NCI-H82 (cell line): Measurements from ENCODE around the gene FAM110C.
"Not testable (repeated sequence)": the region's sequence is repeated elsewhere in the genome, so short reads cannot be mapped to it uniquely, and the experiment has no call there.

Experiments
- DNase-seq: peaks from one replicate; lab custom pipeline; 2025; lab: John Stamatoyannopoulos, UW

Gene FAM110C

DNA sequence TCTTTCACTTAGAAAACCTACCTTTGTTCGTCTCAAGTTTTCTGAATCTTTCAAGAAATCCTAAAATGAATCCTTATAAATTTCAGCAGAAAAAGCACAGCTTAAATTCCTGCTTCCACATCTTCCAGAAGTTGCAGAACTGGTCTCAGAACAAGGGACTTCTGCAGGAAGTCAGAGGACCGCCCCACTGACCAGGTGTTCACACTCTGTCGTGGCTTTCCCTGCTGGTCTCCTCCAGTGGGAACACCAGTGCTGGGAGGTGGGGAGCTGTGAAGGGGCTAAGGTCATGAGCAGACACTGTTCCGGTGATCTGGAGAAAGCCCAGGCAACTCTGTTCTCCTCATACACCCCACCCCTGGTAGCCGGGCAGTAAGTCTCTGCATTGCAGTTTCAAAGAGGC, 3.5 kb downstream of the FAM110C start:
- no peak for DNase-seq

GRCh38 chr2:40465-40864, 5.8 kb downstream of the FAM110C start:
- DNase-seq, result no peak

- no peak for DNase-seq
Measured at GRCh38 chr2:38155-38554, 8.2 kb downstream of the FAM110C start.

GRCh38 chr2:36318-36717, 10.0 kb downstream of the FAM110C start:
- no peak for DNase-seq

- DNase-seq, result no peak
Measured at GRCh38 chr2:35852-36251, 10.5 kb downstream of the FAM110C start.

DNA sequence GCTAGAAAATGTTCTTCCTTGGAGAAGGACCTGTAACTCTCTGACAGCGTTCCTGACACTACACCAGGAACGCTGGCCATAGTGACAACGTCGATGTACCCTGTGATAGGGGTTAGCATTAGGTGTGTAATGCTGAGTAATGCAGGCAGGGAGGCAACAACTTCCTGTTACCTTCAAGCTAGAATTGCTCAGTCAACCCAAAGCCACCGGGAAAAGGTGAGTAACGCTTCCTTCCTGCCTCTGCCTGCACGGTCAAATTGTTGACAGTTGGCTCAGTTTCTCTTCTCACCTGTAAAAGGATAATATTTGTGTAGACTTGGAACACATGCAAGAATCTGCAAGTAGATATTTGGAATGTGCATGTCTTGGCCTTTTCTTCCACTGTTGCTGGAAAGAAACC, 12.7 kb downstream of the FAM110C start:
- DNase-seq, result no peak

DNA sequence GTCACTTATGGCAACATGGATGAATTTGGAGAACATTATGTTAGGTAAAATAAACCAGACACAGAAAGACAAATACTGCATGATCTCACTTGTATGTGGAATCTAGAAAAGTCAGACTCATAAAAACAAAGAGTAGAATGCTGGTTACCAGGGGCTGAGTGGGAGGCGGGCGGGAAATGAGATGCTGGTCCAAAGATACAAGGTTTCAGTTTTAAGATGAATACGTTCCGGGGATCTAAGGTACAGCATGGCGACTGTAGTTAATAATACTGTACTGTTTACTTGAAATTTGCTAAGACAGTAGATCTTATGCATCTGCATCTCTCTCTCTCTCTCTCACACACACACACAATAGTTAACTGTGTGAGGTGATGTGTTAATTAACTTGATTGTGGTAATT, 14.2 kb downstream of the FAM110C start:
- DNase-seq, result no peak

GRCh38 chr2:29253-29652, 17.1 kb downstream of the FAM110C start:
- no peak for DNase-seq

- no peak for DNase-seq
Measured at GRCh38 chr2:28406-28975, 17.8 kb downstream of the FAM110C start.

DNA sequence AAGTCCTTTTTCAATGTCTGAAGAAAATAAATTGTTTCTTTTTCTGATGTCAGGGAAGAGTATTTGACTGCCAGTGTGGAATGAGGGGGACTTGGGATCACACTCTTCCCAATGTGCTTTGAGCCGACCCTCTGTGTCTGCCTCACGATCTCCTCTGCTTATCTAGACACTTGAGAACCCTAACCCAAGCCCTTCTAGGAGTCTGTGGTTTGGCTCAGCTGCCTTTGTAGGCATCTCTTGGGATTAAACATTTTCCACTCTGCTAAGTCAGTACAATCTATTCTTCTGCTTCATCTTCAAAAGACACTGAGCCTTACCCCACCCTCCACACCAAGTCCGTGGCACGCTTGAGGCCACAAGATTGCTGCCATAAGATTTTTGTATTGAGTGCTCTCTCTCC, 19.4 kb downstream of the FAM110C start:
- no peak for DNase-seq

GRCh38 chr2:25543-25942, 20.8 kb downstream of the FAM110C start:
- no peak for DNase-seq

DNA sequence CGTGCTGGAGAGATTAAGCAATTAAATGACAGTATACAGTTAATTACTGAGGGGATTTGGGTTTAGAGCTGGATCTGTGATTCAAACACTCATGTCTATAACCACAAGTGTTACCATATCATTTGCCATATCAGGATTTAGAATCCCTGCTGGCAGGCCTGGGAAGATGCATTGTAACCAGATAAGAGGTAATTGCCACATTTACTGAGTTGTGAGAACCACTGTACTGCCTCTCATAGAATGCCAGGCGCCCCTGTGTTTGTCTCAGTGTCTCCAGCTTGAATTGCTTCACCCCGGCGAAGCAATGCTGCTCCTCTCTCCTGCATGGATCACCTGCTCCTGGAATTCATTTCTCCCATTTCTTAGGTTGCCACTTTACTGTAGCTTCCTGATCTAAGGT, 21.7 kb downstream of the FAM110C start:
- DNase-seq, result not testable (repeated sequence)

DNA sequence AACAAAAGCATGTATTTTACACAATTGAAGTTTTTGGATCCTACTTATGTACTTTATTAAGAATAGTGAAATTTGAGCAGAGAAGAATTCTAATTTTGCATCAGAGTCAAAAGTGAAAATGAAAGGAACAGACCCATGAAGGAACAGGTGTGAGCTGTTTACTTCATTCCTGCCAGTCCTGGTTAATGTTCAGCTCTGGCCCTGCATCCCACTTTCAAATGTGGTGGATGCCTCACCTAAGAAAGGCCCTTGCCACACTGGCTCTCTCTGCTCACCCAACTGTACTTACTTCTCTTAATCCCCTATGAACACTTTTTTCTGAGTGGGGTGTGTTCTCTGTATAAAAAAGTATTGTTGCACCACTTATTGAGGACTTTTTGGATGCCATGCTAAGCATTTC, 22.2 kb downstream of the FAM110C start:
- no peak for DNase-seq

GRCh38 chr2:23283-23682, 23.0 kb downstream of the FAM110C start:
- DNase-seq, result no peak

- not testable (repeated sequence) for DNase-seq
Measured at GRCh38 chr2:22244-22643, 24.1 kb downstream of the FAM110C start.

DNA sequence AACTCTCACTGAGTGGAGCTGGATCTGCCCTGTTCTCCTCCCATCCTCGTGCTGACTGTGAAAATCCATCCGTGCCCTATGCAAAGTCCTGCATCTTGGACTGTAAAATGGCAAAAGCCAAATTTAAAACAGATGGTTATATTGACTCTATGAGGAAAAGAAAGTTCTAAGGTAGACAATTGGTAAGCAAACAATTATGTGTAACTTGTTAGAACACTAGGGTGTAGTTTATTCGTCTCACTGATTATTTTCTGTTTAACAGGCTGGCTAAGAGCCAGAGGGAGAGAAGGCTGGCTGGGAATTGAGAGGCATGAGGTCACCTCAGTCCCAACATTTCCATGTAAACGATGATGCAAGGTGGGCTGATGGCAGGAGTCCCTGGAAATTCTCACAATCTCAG, 26.0 kb downstream of the FAM110C start:
- not testable (repeated sequence) for DNase-seq

DNA sequence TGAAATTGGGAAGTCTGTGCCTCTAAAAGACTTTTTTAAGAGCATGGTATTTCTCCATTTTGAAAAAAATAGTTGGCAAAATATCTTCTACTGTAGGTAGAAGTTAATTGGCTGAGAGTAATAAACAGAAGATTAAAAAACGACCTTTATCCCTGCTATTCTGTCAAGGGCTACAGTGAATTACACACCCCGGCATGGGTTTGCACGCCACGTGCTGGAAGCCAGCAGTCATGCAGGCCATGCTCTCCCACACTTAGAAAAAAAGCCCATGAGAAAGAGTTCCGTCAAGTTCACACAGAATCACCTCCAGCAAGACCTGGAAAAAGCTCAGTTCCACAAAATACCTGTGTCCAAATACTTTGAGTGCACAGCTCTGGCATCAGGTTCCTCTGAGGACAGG, 26.8 kb downstream of the FAM110C start:
- DNase-seq, result peak; percentile 7

GRCh38 chr2:18402-19271, 27.7 kb downstream of the FAM110C start:
- peak; percentile 14 for DNase-seq

DNA sequence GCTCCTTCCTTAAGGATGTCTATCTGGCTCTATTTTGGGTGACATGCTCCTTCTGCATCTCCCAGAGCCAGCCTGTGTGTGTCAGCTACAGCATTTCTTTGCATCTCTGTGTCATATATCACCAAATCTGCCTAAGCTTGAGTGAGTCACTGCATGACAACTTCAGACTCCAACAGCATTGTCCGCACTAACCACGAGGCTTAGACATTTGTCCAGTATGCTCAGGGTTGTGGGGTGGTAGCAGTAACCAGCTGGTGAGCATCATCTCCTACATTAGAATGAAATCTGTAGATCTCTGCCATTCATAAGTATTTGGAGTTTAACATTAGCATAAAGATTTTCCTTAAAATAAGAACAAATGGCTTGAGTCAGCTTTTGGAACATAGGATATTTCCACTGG, 30.4 kb downstream of the FAM110C start:
- DNase-seq, result not testable (repeated sequence)

DNA sequence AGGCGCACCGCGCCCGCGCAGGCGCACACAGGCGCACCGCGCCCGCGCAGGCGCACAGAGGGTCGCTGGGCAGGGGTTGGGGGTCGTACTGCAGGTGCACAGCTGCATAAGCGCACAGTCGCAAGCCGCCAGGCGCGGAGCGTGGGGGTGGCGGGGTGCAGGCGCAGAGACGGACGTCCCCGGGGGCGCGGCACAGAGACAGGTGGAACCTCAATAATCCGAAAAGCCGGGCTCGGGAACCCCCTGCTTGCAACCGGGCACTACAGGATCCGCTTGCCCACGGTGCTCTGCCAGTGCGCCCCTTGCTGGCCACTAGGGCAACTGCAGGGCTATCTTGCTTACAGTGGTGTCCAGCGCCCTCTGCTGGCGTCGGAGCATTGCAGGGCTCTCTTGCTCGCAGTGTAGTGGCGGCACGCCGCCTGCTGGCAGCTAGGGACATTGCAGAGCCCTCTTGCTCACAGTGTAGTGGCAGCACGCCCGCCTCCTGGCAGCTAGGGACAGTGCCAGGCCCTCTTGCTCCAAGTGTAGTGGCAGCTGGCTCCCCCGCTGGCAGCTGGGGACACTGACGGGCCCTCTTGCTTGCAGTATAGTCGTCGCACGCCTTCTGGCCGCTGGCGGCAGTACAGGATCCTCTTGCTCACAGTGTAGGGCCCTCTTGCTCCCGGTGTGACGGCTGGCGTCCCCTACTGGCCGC, 34.9 kb downstream of the FAM110C start:
- no peak for DNase-seq

- no peak for DNase-seq
Measured at GRCh38 chr2:10222-10875, 36.0 kb downstream of the FAM110C start.
